B cell (primary cell): ENCODE measurements around the gene LMO1. TPM values are rescaled to one million over a fixed set of nuclear protein-coding genes. Genes with fewer than 3 reads are reported as not detected.
A peak's percentile ranks its signal among the peaks of the same experiment; 100 is the strongest.

Experiments
- ATAC-seq: fragments of 200-7000 bp; cut with Tn5 transposase; one replicate; pipeline ENCODE4 v1.10.0; 2021; ENCODE audit warnings: low read depth, mild to moderate bottlenecking, moderate number of reproducible peaks, moderate library complexity
- CTCF ChIA-PET: fragments of 350-600 bp; sonication (Branson Sonifier 250); formaldehyde crosslinking; loops from one replicate; lab custom pipeline; 2021; ENCODE audit warnings: antibody characterized with exemption, inconsistent platforms; lab: Charles Lee
- POLR2A ChIA-PET: fragments of 350-600 bp; sonication (Branson Sonifier 250); formaldehyde crosslinking; loops from one replicate; lab custom pipeline; 2021; ENCODE audit warnings: antibody characterized with exemption; lab: Charles Lee
- DNase-seq: peaks from one replicate; pipeline ENCODE4 v3.0.0; 2013
- H2AFZ ChIP-seq: 2 replicates; pipeline ENCODE4 v1.6.1; 2012; ENCODE audit warnings: mild to moderate bottlenecking, low read depth, low read length; ENCODE audit not compliant: insufficient read depth, poor library complexity, severe bottlenecking
- H3K27ac ChIP-seq, 2 donors: 1 replicate in 1 of 2; 2 replicates in 1 of 2; pipeline ENCODE4 v1.5.1; 2012 to 2013; ENCODE audit warnings: low read length in 2 of 2, mild to moderate bottlenecking in 2 of 2, moderate library complexity in 1 of 2
- H3K27me3 ChIP-seq, 4 experiments: fragments of 200-600 bp in 1 of 4; sonication (generic) in 1 of 4; replicated peaks in 1 of 4; 1 replicate in 2 of 4; 2 replicates in 2 of 4; pipeline versions ENCODE4 v1.6.1 to v1.7.0; 2013 to 2016; ENCODE audit warnings: low read length in 3 of 4, mild to moderate bottlenecking in 2 of 4, mixed read lengths in 1 of 4, moderate library complexity in 1 of 4; ENCODE audit not compliant: insufficient read depth in 4 of 4, control insufficient read depth in 3 of 4; ENCODE audit errors: control extremely low read depth in 1 of 4
- H3K36me3 ChIP-seq, 2 experiments: replicated peaks in 1 of 2; 1 replicate in 1 of 2; 2 replicates in 1 of 2; pipeline versions ENCODE4 v1.6.1 to v1.7.1; 2013; ENCODE audit warnings: low read length in 1 of 2; ENCODE audit not compliant: insufficient read depth in 2 of 2, control insufficient read depth in 1 of 2; ENCODE audit errors: control extremely low read depth in 1 of 2, extremely low read depth in 1 of 2
- H3K4me1 ChIP-seq, 2 donors: fragments of 200-600 bp in 1 of 2; sonication (generic) in 1 of 2; 1 replicate in 1 of 2; 2 replicates in 1 of 2; pipeline versions ENCODE4 v1.5.1 to v1.6.1; 2013 to 2017; ENCODE audit warnings: low read length in 2 of 2; ENCODE audit not compliant: control insufficient read depth in 2 of 2, insufficient read depth in 2 of 2
- H3K4me2 ChIP-seq: replicated peaks from 2 replicates; pipeline ENCODE3; 2012; ENCODE audit warnings: mild to moderate bottlenecking, low read depth, low read length; ENCODE audit not compliant: poor library complexity, severe bottlenecking
- H3K4me3 ChIP-seq, 5 experiments: fragments of 200-600 bp in 1 of 5; sonication (generic) in 1 of 5; 1 replicate in 3 of 5; 2 replicates in 2 of 5; pipeline versions ENCODE4 v1.5.1 to v1.7.0; 2011 to 2016; ENCODE audit warnings: low read length in 4 of 5, mild to moderate bottlenecking in 4 of 5, low read depth in 2 of 5, control low read depth in 1 of 5, moderate library complexity in 1 of 5; ENCODE audit not compliant: insufficient read depth in 1 of 5; ENCODE audit errors: control extremely low read depth in 1 of 5, extremely low read depth in 1 of 5
- H3K79me2 ChIP-seq: fragments of 200-600 bp; sonication (generic); one replicate; pipeline ENCODE4 v1.6.0; 2016; ENCODE audit warnings: low read length; ENCODE audit not compliant: control insufficient read depth, insufficient read depth
- H3K9ac ChIP-seq: fragments of 200-600 bp; sonication (generic); 2 replicates; pipeline ENCODE4 v1.6.1; 2017; ENCODE audit warnings: mild to moderate bottlenecking, low read length, moderate library complexity
- H3K9me3 ChIP-seq, 3 donors: one replicate each; pipeline versions ENCODE4 v1.6.1 to v1.7.1; 2013; ENCODE audit warnings: low read length in 2 of 3; ENCODE audit not compliant: control insufficient read depth in 2 of 3, insufficient read depth in 1 of 3; ENCODE audit errors: control extremely low read depth in 1 of 3
- H4K20me1 ChIP-seq: 2 replicates; pipeline ENCODE4 v1.6.0; 2012; ENCODE audit warnings: mild to moderate bottlenecking, low read length; ENCODE audit not compliant: insufficient read depth, control insufficient read depth, poor library complexity, severe bottlenecking
- H3K27ac Mint-ChIP-seq: one replicate; pipeline ENCODE4 v1.8.0; 2021; ENCODE audit warnings: mixed read lengths
- H3K27me3 Mint-ChIP-seq: one replicate; pipeline ENCODE4 v1.8.0; 2021; ENCODE audit warnings: mixed read lengths
- H3K4me1 Mint-ChIP-seq: one replicate; pipeline ENCODE4 v1.8.0; 2021; ENCODE audit warnings: mixed read lengths
- H3K4me3 Mint-ChIP-seq: one replicate; pipeline ENCODE4 v1.8.0; 2021; ENCODE audit warnings: mixed read lengths
- H3K9me3 Mint-ChIP-seq: one replicate; pipeline ENCODE4 v1.8.0; 2022; ENCODE audit warnings: mixed read lengths; ENCODE audit not compliant: insufficient read depth
- EZH2 ChIP-seq: IDR thresholded peaks from 2 replicates; pipeline ENCODE4 v1.6.1; 2012; ENCODE audit warnings: borderline replicate concordance, low read depth, mild to moderate bottlenecking, moderate library complexity, low read length; ENCODE audit not compliant: insufficient read depth, poor library complexity, severe bottlenecking
- WGBS: methylation state at CpG from one replicate; pipeline ENCODE4 v1.1.5; 2013; ENCODE audit warnings: missing lambda C conversion rate; ENCODE audit not compliant: insufficient coverage; 5-methylcytosine and 5-hydroxymethylcytosine counted together
- intact Hi-C: fragments of 100-400 bp; cut with micrococcal nuclease; formaldehyde crosslinking; loops from one replicate; pipeline ENCODE4 v1.10.0; 2022
- polyA plus RNA-seq: library from polyadenylated mRNA; depleted of rRNA; stranded (reverse); fragments of >200 nt; gene quantifications from 2 replicates; pipeline ENCODE4 v1.2.3, GENCODE V29; 2012
- total RNA-seq, 2 donors: library from RNA; stranded (reverse); fragments of 120-200 nt in 1 of 2; gene quantifications; 1 replicate in 1 of 2; 2 replicates in 1 of 2; pipeline versions ENCODE4 v1.2.3 to v1.2.4, GENCODE V29; 2013 to 2022
- TF ChIP-seq, protein P1 (sequence below): fragments of 200-600 bp; IDR thresholded peaks from one replicate; pipeline ENCODE4 v1.8.0; 2022; ENCODE audit warnings: antibody characterized with exemption, mild to moderate bottlenecking

LMO1 gene
- total and polyA plus RNA-seq, 2 donors (not counting 1 experiment from before 2014, with no cell fraction given): 0.22 TPM; not detected in 1

DNA sequence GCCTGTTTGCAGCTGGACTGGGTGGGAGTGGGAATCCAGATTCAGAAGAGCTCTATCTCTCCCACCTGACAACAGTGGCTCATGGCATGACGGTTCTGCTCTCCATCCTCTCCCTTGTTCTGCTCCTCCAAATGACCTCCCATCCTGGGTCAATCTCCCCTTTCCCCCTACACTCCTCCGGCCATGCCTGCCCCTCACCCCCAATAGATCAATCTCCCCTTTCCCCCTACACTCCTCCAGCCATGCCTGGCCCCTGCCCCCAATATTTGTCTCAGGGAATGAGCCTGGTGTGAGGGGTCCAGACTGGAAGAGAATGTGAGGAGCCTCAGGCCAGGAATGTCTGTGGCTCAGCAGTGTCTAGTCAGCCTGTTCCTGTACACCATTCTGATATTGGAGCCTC lies 64.0 kb downstream of the LMO1 start:
- H3K4me1 ChIP-seq: peaks cover 41 to 47% of the 10 kb centered on the region in 2 donors
- peaks cover 45% of the 10 kb centered on the region for H3K4me1 Mint-ChIP-seq
- H3K27ac Mint-ChIP-seq: peak overlapping the region; percentile 16
- DNase-seq: no peak
- no peak overlapping the region for H3K4me3 Mint-ChIP-seq
- no peaks in the 10 kb centered on the region for H4K20me1 ChIP-seq
- ChIA-PET POLR2A (no interaction called here), CTCF (interaction anchor here (7.8 kb wide), 1 partner anchor 9 kb away, joined by 327 read pairs; no protein-coding TSS in a partner anchor)
- peaks cover 1% of the 10 kb centered on the region for H3K27me3 Mint-ChIP-seq
- ATAC-seq: no peak
- intact Hi-C loops: loop anchor here (10.0 kb wide), 2 partner anchors 305 to 765 kb away; partner anchors contain the start of gene TMEM9B
- no peak overlapping the region for H3K27ac ChIP-seq
- no peak overlapping the region for H3K4me2 ChIP-seq
- H3K9ac ChIP-seq: no peak overlapping the region
- no peaks in the 10 kb centered on the region for H3K27me3 ChIP-seq
- no peaks in the 10 kb centered on the region for H3K36me3 ChIP-seq
- H3K9me3 Mint-ChIP-seq: no peaks in the 10 kb centered on the region
- no peaks in the 10 kb centered on the region for H3K9me3 ChIP-seq
- peaks cover 6% of the 10 kb centered on the region for H3K79me2 ChIP-seq
- 100% methylated on average over 1 of the region's 2 CpGs for WGBS
- H3K4me3 ChIP-seq: no peak overlapping the region
- TF ChIP-seq EZH2: no peak
- H2AFZ ChIP-seq: no peak overlapping the region

- Mint-ChIP-seq H3K4me3 (no peak overlapping the region), H3K27me3 (peaks cover 11% of the 10 kb centered on the region), H3K27ac (no peak overlapping the region), H3K4me1 (peaks cover 22% of the 10 kb centered on the region), H3K9me3 (no peaks in the 10 kb centered on the region)
- Histone ChIP-seq H3K9me3 (no peaks in the 10 kb centered on the region), H3K79me2 (no peaks in the 10 kb centered on the region), H3K27ac (no peak overlapping the region), H3K36me3 (no peaks in the 10 kb centered on the region), H3K9ac (no peak overlapping the region), H3K27me3 (no peaks in the 10 kb centered on the region), H3K4me2 (no peak overlapping the region), H2AFZ (no peak overlapping the region), H3K4me1 (peaks cover 24 to 26% of the 10 kb centered on the region in 2 donors), H3K4me3 (no peak overlapping the region), H4K20me1 (no peaks in the 10 kb centered on the region)
- DNase-seq: no peak
- TF ChIP-seq, protein P1, sequence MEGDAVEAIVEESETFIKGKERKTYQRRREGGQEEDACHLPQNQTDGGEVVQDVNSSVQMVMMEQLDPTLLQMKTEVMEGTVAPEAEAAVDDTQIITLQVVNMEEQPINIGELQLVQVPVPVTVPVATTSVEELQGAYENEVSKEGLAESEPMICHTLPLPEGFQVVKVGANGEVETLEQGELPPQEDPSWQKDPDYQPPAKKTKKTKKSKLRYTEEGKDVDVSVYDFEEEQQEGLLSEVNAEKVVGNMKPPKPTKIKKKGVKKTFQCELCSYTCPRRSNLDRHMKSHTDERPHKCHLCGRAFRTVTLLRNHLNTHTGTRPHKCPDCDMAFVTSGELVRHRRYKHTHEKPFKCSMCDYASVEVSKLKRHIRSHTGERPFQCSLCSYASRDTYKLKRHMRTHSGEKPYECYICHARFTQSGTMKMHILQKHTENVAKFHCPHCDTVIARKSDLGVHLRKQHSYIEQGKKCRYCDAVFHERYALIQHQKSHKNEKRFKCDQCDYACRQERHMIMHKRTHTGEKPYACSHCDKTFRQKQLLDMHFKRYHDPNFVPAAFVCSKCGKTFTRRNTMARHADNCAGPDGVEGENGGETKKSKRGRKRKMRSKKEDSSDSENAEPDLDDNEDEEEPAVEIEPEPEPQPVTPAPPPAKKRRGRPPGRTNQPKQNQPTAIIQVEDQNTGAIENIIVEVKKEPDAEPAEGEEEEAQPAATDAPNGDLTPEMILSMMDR: no peak
- no peak for TF ChIP-seq EZH2
- POLR2A ChIA-PET: interaction anchor here (0.6 kb wide), 1 partner anchor 1464 kb away, joined by 7 read pairs; no protein-coding TSS in a partner anchor
- CTCF ChIA-PET: interaction anchor here (2.9 to 7.8 kb wide), 3 partner anchors 12 to 369 kb away, joined by 13 to 327 read pairs (median 88); partner anchors contain the start of gene LMO1
- no peak for ATAC-seq
- intact Hi-C loops: no loop called here
Measured at GRCh38 chr11:8196749-8197148, 66.9 kb downstream of the LMO1 start.
